ENCODE results near the gene EPB41L2. TPM values are rescaled to one million over a fixed set of nuclear protein-coding genes. Genes with fewer than 3 reads are reported as not detected.

The EPB41L2 gene
- total and polyA plus RNA-seq, 2 donors from 2014 or later: 19.6 to 111 TPM

- Histone ChIP-seq H3K9me3 (ENCODE audit: control insufficient read depth in 2 of 3, insufficient read depth in 1 of 3, low read length in 3 of 3) (no peaks in the 10 kb centered on the region), H3K9ac (ENCODE audit: low read length in 3 of 3) (no peak overlapping the region), H3K27ac (ENCODE audit: low read depth in 2 of 2, low read length in 2 of 2) (no peak overlapping the region), H3K27me3 (ENCODE audit: control insufficient read depth, insufficient read depth, low read length) (no peaks in the 10 kb centered on the region), H3K4me1 (ENCODE audit: control insufficient read depth in 2 of 3, insufficient read depth in 2 of 3, low read depth in 1 of 3, low read length in 3 of 3) (no peaks in the 10 kb centered on the region), H3K36me3 (ENCODE audit: control insufficient read depth in 2 of 3, insufficient read depth in 3 of 3, low read length in 3 of 3) (no peaks in the 10 kb centered on the region), H3K4me3 (ENCODE audit: low read length in 3 of 3) (no peak overlapping the region)
- intact Hi-C loops (cut with DNase I): no loop called here
- no peak for DNase-seq
- TF ChIP-seq CTCF (IDR thresholded peaks at IDR 0.05; ENCODE audit: borderline replicate concordance, extremely low read depth, insufficient read depth): no peak
- FAIRE-seq: no peak
Measured at GRCh38 chr6:130841128-130841728, 221.8 kb downstream of the EPB41L2 start.

GRCh38 chr6:130840050-130840449 lies 223.0 kb downstream of the EPB41L2 start:
- Histone ChIP-seq H3K9ac (ENCODE audit: low read length in 3 of 3) (no peak overlapping the region), H3K4me3 (ENCODE audit: low read length in 3 of 3) (no peak overlapping the region), H3K27ac (ENCODE audit: low read depth in 2 of 2, low read length in 2 of 2) (no peak overlapping the region), H3K27me3 (ENCODE audit: control insufficient read depth, insufficient read depth, low read length) (no peaks in the 10 kb centered on the region), H3K9me3 (ENCODE audit: control insufficient read depth in 2 of 3, insufficient read depth in 1 of 3, low read length in 3 of 3) (no peaks in the 10 kb centered on the region), H3K4me1 (ENCODE audit: control insufficient read depth in 2 of 3, insufficient read depth in 2 of 3, low read depth in 1 of 3, low read length in 3 of 3) (no peaks in the 10 kb centered on the region), H3K36me3 (ENCODE audit: control insufficient read depth in 2 of 3, insufficient read depth in 3 of 3, low read length in 3 of 3) (no peaks in the 10 kb centered on the region)
- intact Hi-C loops (cut with DNase I): no loop called here
- no peak for TF ChIP-seq CTCF (IDR thresholded peaks at IDR 0.05; ENCODE audit: borderline replicate concordance, extremely low read depth, insufficient read depth)
- FAIRE-seq (no peak), DNase-seq (no peak)

GRCh38 chr6:130839379-130839778 lies 223.7 kb downstream of the EPB41L2 start:
- H3K27ac ChIP-seq (ENCODE audit: low read depth in 2 of 2, low read length in 2 of 2): no peak overlapping the region
- no peaks in the 10 kb centered on the region for H3K4me1 ChIP-seq (ENCODE audit: control insufficient read depth in 2 of 3, insufficient read depth in 2 of 3, low read depth in 1 of 3, low read length in 3 of 3)
- no peaks in the 10 kb centered on the region for H3K36me3 ChIP-seq (ENCODE audit: control insufficient read depth in 2 of 3, insufficient read depth in 3 of 3, low read length in 3 of 3)
- no peaks in the 10 kb centered on the region for H3K9me3 ChIP-seq (ENCODE audit: control insufficient read depth in 2 of 3, insufficient read depth in 1 of 3, low read length in 3 of 3)
- TF ChIP-seq CTCF (IDR thresholded peaks at IDR 0.05; ENCODE audit: borderline replicate concordance, extremely low read depth, insufficient read depth): no peak
- FAIRE-seq: no peak
- intact Hi-C loops (cut with DNase I): no loop called here
- no peak overlapping the region for H3K4me3 ChIP-seq (ENCODE audit: low read length in 3 of 3)
- H3K9ac ChIP-seq (ENCODE audit: low read length in 3 of 3): no peak overlapping the region
- no peak for DNase-seq
- no peaks in the 10 kb centered on the region for H3K27me3 ChIP-seq (ENCODE audit: control insufficient read depth, insufficient read depth, low read length)

GRCh38 chr6:130838951-130839350 lies 224.1 kb downstream of the EPB41L2 start:
- no peaks in the 10 kb centered on the region for H3K27me3 ChIP-seq (ENCODE audit: control insufficient read depth, insufficient read depth, low read length)
- no peaks in the 10 kb centered on the region for H3K9me3 ChIP-seq (ENCODE audit: control insufficient read depth in 2 of 3, insufficient read depth in 1 of 3, low read length in 3 of 3)
- no peak overlapping the region for H3K4me3 ChIP-seq (ENCODE audit: low read length in 3 of 3)
- no peak overlapping the region for H3K9ac ChIP-seq (ENCODE audit: low read length in 3 of 3)
- DNase-seq: no peak
- H3K36me3 ChIP-seq (ENCODE audit: control insufficient read depth in 2 of 3, insufficient read depth in 3 of 3, low read length in 3 of 3): no peaks in the 10 kb centered on the region
- H3K27ac ChIP-seq (ENCODE audit: low read depth in 2 of 2, low read length in 2 of 2): no peak overlapping the region
- H3K4me1 ChIP-seq (ENCODE audit: control insufficient read depth in 2 of 3, insufficient read depth in 2 of 3, low read depth in 1 of 3, low read length in 3 of 3): no peaks in the 10 kb centered on the region
- FAIRE-seq: no peak
- intact Hi-C loops (cut with DNase I): no loop called here
- no peak for TF ChIP-seq CTCF (IDR thresholded peaks at IDR 0.05; ENCODE audit: borderline replicate concordance, extremely low read depth, insufficient read depth)

Data from kidney (tissue), 14 donors.